Ovary (tissue), 9 donors: ENCODE results near the gene KRT17. TPM values are rescaled to one million over a fixed set of nuclear protein-coding genes. Genes with fewer than 3 reads are reported as not detected.
"Not testable (repeated sequence)": the region's sequence is repeated elsewhere in the genome, so short reads cannot be mapped to it uniquely, and the experiment has no call there.

Experiments used
- DNase-seq, 5 donors: peaks; one replicate each; pipeline ENCODE4 v3.0.0-alpha.2; 2019 to 2020
- H3K27ac ChIP-seq, 2 donors: fragments of 200-600 bp; one replicate each; pipeline versions ENCODE4 v1.5.1 to v1.8.0; 2019 to 2022
- H3K27me3 ChIP-seq: fragments of 200-600 bp; one replicate; pipeline ENCODE4 v1.8.0; 2022
- H3K36me3 ChIP-seq: fragments of 200-600 bp; sonication (generic); one replicate; pipeline ENCODE4 v1.5.1; 2019
- H3K4me1 ChIP-seq: one replicate; pipeline ENCODE4 v1.8.1; 2013; ENCODE audit warnings: mild to moderate bottlenecking, moderate library complexity; ENCODE audit not compliant: insufficient read depth
- H3K4me3 ChIP-seq: fragments of 200-600 bp; sonication (generic); one replicate; pipeline ENCODE4 v1.5.1; 2017
- H3K9me3 ChIP-seq, 2 donors: fragments of 200-600 bp in 1 of 2; sonication (generic) in 1 of 2; one replicate each; pipeline versions ENCODE4 v1.5.1 to v1.8.1; 2013 to 2019; ENCODE audit warnings: mild to moderate bottlenecking in 1 of 2, moderate library complexity in 1 of 2
- CTCF ChIP-seq, 3 donors: fragments of 450-650 bp in 2 of 3; fragments of 200-600 bp in 1 of 3; IDR thresholded peaks; one replicate each; pipeline versions ENCODE4 v1.5.1 to v1.8.0; 2016 to 2022; ENCODE audit warnings: antibody characterized with exemption in 3 of 3, mild to moderate bottlenecking in 1 of 3
- EP300 ChIP-seq: sonication (generic); formaldehyde crosslinking; IDR thresholded peaks from one replicate; pipeline ENCODE4 v1.6.1; 2017; ENCODE audit warnings: antibody characterized with exemption
- POLR2A ChIP-seq: fragments of 450-650 bp; IDR thresholded peaks from one replicate; pipeline ENCODE4 v1.6.1; 2017; ENCODE audit warnings: antibody characterized with exemption, mild to moderate bottlenecking, moderate library complexity
- WGBS, 3 donors: extraction: QIAGEN DNeasy Blood & Tissue Kit in 1 of 3; methylation state at CpG; one replicate each; pipeline versions ENCODE4 v1.1.5 to v1.1.7; 2013 to 2017; 5-methylcytosine and 5-hydroxymethylcytosine counted together
- intact Hi-C, 4 donors: fragments of 100-400 bp; cut with DNase I; formaldehyde crosslinking; loops; one replicate each; pipeline versions ENCODE4 v1.11.0 to v1.15.1; 2022 to 2023
- polyA plus RNA-seq, 2 donors: library from polyadenylated mRNA; stranded (reverse); fragments of 200-250 nt in 1 of 2; fragments of 350-450 nt in 1 of 2; fragmentation: Illumina TruSeq in 1 of 2; extraction: RNeasy Lipid Tissue Mini Kit (QIAGEN cat#74804) in 1 of 2; gene quantifications; one replicate each; pipeline ENCODE4 v1.2.3, GENCODE V29; 2013 to 2014
- total RNA-seq, 7 donors: library from RNA; depleted of rRNA in 2 of 7; stranded (reverse); fragments of >200 nt in 2 of 7; fragmentation: NEBNext Ultra II Directional in 3 of 7; extraction: Animal tissue kit (Norgen Biotek cat#: 25700) in 3 of 7; gene quantifications; one replicate each; pipeline versions ENCODE4 v1.1.0 to v1.2.4, GENCODE V29; 2016 to 2023
- donor health status: DM: no; HTN: no; CAD: no; lungs with moderate emphysema.
- donor health status: DM: no; HTN: no; CAD: no.
- donor health status: Bipolar disorder and iron deficiency.
- donor health status: DM: yes; HTN: yes; CAD: no.
- donor health status: DM: no; HTN: no; CAD: no.
- donor health status: DM: yes; HTN: yes; CAD: no.

Gene KRT17
- total and polyA plus RNA-seq, 9 donors, result 0.29 to 17.8 (median 1.7) TPM; not detected in 3

GRCh38 chr17:41614098-41614497 is 10.3 kb downstream of the KRT17 start:
- Histone ChIP-seq H3K27ac (no peak overlapping the region), H3K9me3 (no peaks in the 10 kb centered on the region), H3K36me3 (no peaks in the 10 kb centered on the region), H3K27me3 (no peaks in the 10 kb centered on the region), H3K4me3 (no peak overlapping the region), H3K4me1 (no peaks in the 10 kb centered on the region)
- no peak for DNase-seq
- no peak for TF ChIP-seq POLR2A
- no peak for TF ChIP-seq EP300
- TF ChIP-seq CTCF (IDR thresholded peaks at IDR 0.05), result no peak
- intact Hi-C loops, result no loop called here
- WGBS, 3 donors, result 82 to 93% (median 87%) methylated on average over 5 of the region's 5 CpGs

- TF ChIP-seq CTCF (IDR thresholded peaks at IDR 0.05) (no peak), POLR2A (no peak), EP300 (no peak)
- no peak overlapping the region for H3K27ac ChIP-seq
- no peaks in the 10 kb centered on the region for H3K27me3 ChIP-seq
Measured at GRCh38 chr17:41613277-41614082, 10.9 kb downstream of the KRT17 start.

DNA sequence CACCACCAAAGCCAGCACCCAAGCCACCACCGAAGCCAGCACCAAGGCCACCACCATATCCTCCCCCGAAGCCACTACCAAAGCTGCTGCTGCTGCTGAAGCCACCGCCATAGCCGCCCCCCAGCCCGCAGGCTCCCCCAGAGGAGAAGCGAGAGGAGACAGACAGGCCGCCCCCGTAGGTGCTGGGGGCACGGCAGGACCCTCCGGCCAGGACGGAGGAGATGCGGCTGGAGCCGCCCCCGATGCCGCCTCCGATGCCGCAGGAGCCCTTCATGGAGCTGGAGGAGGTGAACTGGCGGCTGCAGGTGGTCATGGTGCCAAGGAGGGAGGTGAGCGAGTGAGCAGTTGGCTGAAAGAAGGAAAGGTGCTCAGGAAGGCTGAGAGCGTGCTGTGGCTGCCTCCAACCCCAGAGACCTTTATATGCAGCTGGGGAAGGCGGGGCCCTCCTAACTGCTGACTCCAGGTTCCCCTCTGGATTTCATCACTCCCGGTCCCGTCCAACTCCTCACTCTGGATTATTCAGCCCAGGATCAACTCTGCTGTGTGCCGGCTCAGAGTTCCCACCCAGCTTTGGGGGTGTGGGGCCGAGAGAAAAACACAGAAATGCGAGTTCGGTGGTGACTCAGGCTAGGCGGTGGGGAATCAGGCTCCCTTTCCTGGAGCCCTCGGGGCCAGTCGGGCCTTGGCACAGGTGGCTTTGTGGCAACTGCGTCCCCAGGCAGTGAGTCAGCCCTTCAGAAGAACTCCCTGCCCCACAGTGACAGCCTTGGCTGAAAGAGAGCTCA is 11.8 kb downstream of the KRT17 start, which contains the start of gene KRT16:
TSS of gene KRT16 (minus strand) at position 392 of the 785 bp plus-strand sequence. CDS start at position 313, 79 bp downstream.
- 74 to 76% (median 75%) methylated on average over 25 to 31 of the region's 31 CpGs for WGBS, 3 donors
- H3K36me3 ChIP-seq, H3K27me3 ChIP-seq, H3K4me3 ChIP-seq, H3K4me1 ChIP-seq, intact Hi-C loops, DNase-seq, H3K27ac ChIP-seq, H3K9me3 ChIP-seq: not testable (repeated sequence)

More at GRCh38 chr17:41613277-41614082, 10.9 kb downstream of the KRT17 start:
- no peak for DNase-seq
- H3K36me3 ChIP-seq, result no peaks in the 10 kb centered on the region
- intact Hi-C loops, result no loop called here
- no peaks in the 10 kb centered on the region for H3K9me3 ChIP-seq
- 75 to 87% (median 82%) methylated on average over 11 of the region's 11 CpGs for WGBS, 3 donors
- no peak overlapping the region for H3K4me3 ChIP-seq
- no peaks in the 10 kb centered on the region for H3K4me1 ChIP-seq

- H3K27me3 ChIP-seq, result no peaks in the 10 kb centered on the region
- no peaks in the 10 kb centered on the region for H3K9me3 ChIP-seq
- no peak overlapping the region for H3K27ac ChIP-seq
- DNase-seq, result no peak
- intact Hi-C loops, result no loop called here
- no peak overlapping the region for H3K4me3 ChIP-seq
- H3K36me3 ChIP-seq, result no peaks in the 10 kb centered on the region
- TF ChIP-seq POLR2A, result no peak
- no peak for TF ChIP-seq CTCF (IDR thresholded peaks at IDR 0.05)
- TF ChIP-seq EP300, result no peak
- no peaks in the 10 kb centered on the region for H3K4me1 ChIP-seq
- 87 to 92% (median 90%) methylated on average over 25 of the region's 25 CpGs for WGBS, 3 donors
Measured at GRCh38 chr17:41610965-41611640, 13.3 kb downstream of the KRT17 start.

DNA sequence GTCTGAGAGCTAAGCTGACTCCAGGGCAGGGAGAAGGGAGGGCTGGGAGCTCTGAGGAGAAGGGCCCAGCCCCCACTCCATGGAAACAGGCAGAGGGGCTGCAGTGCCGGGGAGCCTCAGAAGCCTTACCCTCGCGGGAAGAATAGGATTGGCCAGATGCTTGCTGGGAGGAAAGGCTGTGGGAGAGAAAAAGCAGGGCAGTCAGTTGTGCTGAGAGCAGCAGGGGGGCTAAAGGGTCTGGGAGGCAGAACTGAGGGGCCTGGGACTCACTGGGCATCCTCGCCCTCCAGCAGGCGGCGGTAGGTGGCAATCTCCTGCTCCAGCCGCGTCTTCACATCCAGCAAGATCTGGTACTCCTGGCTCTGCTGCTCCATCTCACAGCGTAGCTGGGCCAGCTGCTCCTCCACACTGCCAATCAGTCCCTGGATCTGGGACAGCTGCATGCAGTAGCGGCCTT is 14.3 kb downstream of the KRT17 start:
- H3K4me3 ChIP-seq, DNase-seq: not testable (repeated sequence)

DNA sequence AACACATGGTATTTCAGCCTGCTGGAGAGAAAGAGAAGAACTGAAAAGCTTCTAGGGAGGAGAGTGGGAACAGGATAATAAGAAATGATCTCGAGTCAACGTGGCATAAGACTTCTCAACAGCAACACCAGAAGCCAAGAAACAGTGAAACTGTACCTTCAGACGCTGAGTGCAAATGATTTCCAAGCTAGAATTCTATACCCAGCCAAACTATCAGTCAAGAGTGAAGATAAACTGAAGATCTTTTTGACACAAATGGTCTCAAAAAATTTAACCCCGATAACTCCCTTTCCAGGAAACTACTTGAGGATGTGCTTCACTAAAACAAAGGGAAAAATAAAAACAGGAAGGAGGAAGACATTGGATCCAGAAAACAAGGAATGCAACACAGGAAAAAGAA is 17.4 kb downstream of the KRT17 start:
- H3K4me1 ChIP-seq, H3K27ac ChIP-seq, H3K9me3 ChIP-seq, H3K4me3 ChIP-seq, intact Hi-C loops, H3K27me3 ChIP-seq, DNase-seq, H3K36me3 ChIP-seq: not testable (repeated sequence)
- 68 to 95% (median 70%) methylated on average over 4 of the region's 4 CpGs for WGBS, 3 donors

More for the DNA sequence above, 14.3 kb downstream of the KRT17 start:
- H3K9me3 ChIP-seq, intact Hi-C loops, H3K36me3 ChIP-seq, H3K27me3 ChIP-seq, H3K4me1 ChIP-seq, H3K27ac ChIP-seq: not testable (repeated sequence)
- 4 to 19% (median 16%) methylated on average over 10 of the region's 10 CpGs for WGBS, 3 donors
